Esophagus squamous epithelium (tissue), 5 donors: ENCODE results near the gene FGF11. TPM values are rescaled to one million over a fixed set of nuclear protein-coding genes. Genes with fewer than 3 reads are reported as not detected.

Experiments used
- DNase-seq: peaks from one replicate; lab custom pipeline; 2025; lab: John Stamatoyannopoulos, UW
- H3K27ac ChIP-seq, 4 donors: fragments of 200-600 bp; sonication (generic); one replicate each; pipeline ENCODE4 v1.5.1; 2016 to 2019; ENCODE audit warnings: mild to moderate bottlenecking in 1 of 4
- H3K27me3 ChIP-seq, 4 donors: fragments of 200-600 bp; sonication (generic); 1 replicate in 3 of 4; 2 replicates in 1 of 4; pipeline versions ENCODE4 v1.5.1 to v1.6.0; 2017 to 2021; ENCODE audit warnings: antibody characterized with exemption in 1 of 4
- H3K36me3 ChIP-seq, 3 donors: fragments of 200-600 bp; sonication (generic); one replicate each; pipeline ENCODE4 v1.5.1; 2016 to 2019
- H3K4me1 ChIP-seq, 3 donors: fragments of 200-600 bp; sonication (generic); one replicate each; pipeline ENCODE4 v1.5.1; 2017 to 2019
- H3K4me3 ChIP-seq, 4 donors: fragments of 200-600 bp; sonication (generic); 1 replicate in 3 of 4; 2 replicates in 1 of 4; pipeline ENCODE4 v1.5.1; 2016 to 2019; ENCODE audit warnings: mild to moderate bottlenecking in 2 of 4, moderate library complexity in 1 of 4
- H3K9me3 ChIP-seq, 3 donors: fragments of 200-600 bp; sonication (generic); one replicate each; pipeline ENCODE4 v1.5.1; 2016 to 2019
- CTCF ChIP-seq, 6 experiments: fragments of 450-650 bp in 4 of 6; fragments of 200-600 bp in 2 of 6; sonication (generic) in 2 of 6; IDR thresholded peaks; one replicate each; pipeline ENCODE4 v1.5.1; 2016 to 2019; ENCODE audit warnings: antibody characterized with exemption in 6 of 6, mild to moderate bottlenecking in 4 of 6, moderate library complexity in 4 of 6
- POLR2A ChIP-seq, 4 donors: fragments of 450-650 bp; IDR thresholded peaks; one replicate each; pipeline ENCODE4 v1.6.1; 2017; ENCODE audit warnings: antibody characterized with exemption in 4 of 4, mild to moderate bottlenecking in 4 of 4, moderate library complexity in 3 of 4
- WGBS, 2 donors: methylation state at CpG; one replicate each; pipeline ENCODE4 v1.1.5; 2018; 5-methylcytosine and 5-hydroxymethylcytosine counted together
- intact Hi-C: fragments of 100-400 bp; cut with DNase I; formaldehyde crosslinking; loops from one replicate; pipeline ENCODE4 v1.15.0; 2022
- total RNA-seq, 4 donors: library from RNA; depleted of rRNA; stranded (reverse); fragments of >200 nt; gene quantifications; one replicate each; pipeline ENCODE4 v1.1.0, GENCODE V29; 2016
- donor health status: DM: yes; HTN: yes; CAD: no.

FGF11 gene
- total RNA-seq: 10 to 100 TPM in 1 of 4 donors, 1 to 10 TPM in 3; 2.7 to 18.1 (median 6.1) TPM

- DNase-seq: no peak
- Histone ChIP-seq H3K4me3 (peak within 1 kb of the TSS; percentile 38 to 80 (median 60)), H3K9me3 (no peaks in the 10 kb centered on the region), H3K27ac (peak within 1 kb of the TSS; percentile 92 to 94 (median 94)), H3K4me1 (peaks cover 53 to 80% (median 65%) of the 10 kb centered on the region in 3 donors), H3K27me3 (peaks cover 0 to 59% (median 5%) of the 10 kb centered on the region in 4 donors), H3K36me3 (no peaks in the 10 kb centered on the region)
- WGBS, 2 donors: 2 to 3% methylated on average over 7 to 10 of the region's 50 CpGs
- TF ChIP-seq CTCF (IDR thresholded peaks at IDR 0.05) (no peak), POLR2A (IDR thresholded peaks at IDR 0.05) (no peak)
- intact Hi-C loops: loop anchor here (5.0 kb wide), 2 partner anchors 38 to 82 kb away; partner anchors contain the start of genes TMEM95 and ZBTB4
Measured at GRCh38 chr17:7439462-7440112, at the start of gene FGF11. TSS of gene FGF11 (plus strand) at chr17:7439512. CDS start at chr17:7439621, 109 bp downstream.

GRCh38 chr17:7389924-7390910 lies 49.1 kb upstream of the FGF11 start:
- intact Hi-C loops: no loop called here
- peaks cover 23 to 81% (median 25%) of the 10 kb centered on the region in 3 donors for H3K36me3 ChIP-seq
- no peak overlapping the region for H3K27ac ChIP-seq

GRCh38 chr17:7391307-7391706 lies 48.0 kb upstream of the FGF11 start:
- intact Hi-C loops: no loop called here
- DNase-seq: no peak
- H3K9me3 ChIP-seq: no peaks in the 10 kb centered on the region
- no peaks in the 10 kb centered on the region for H3K27me3 ChIP-seq
- peaks cover 23 to 70% (median 25%) of the 10 kb centered on the region in 3 donors for H3K36me3 ChIP-seq
- TF ChIP-seq POLR2A (IDR thresholded peaks at IDR 0.05) (no peak), CTCF (IDR thresholded peaks at IDR 0.05) (no peak)
- H3K4me3 ChIP-seq: no peak overlapping the region
- peaks cover 11 to 32% (median 17%) of the 10 kb centered on the region in 3 donors for H3K4me1 ChIP-seq
- WGBS, 2 donors: 41 to 53% methylated on average over 2 of the region's 2 CpGs
- peak overlapping the region in 1 of 4 donors; percentile 54 for H3K27ac ChIP-seq

More at GRCh38 chr17:7389924-7390910, 49.1 kb upstream of the FGF11 start:
- TF ChIP-seq CTCF (IDR thresholded peaks at IDR 0.05) (no peak), POLR2A (IDR thresholded peaks at IDR 0.05) (no peak)
- H3K4me1 ChIP-seq: peaks cover 10 to 29% (median 14%) of the 10 kb centered on the region in 3 donors
- H3K27me3 ChIP-seq: no peaks in the 10 kb centered on the region
- no peak overlapping the region for H3K4me3 ChIP-seq
- DNase-seq: no peak
- no peaks in the 10 kb centered on the region for H3K9me3 ChIP-seq
- 78 to 81% methylated on average over 12 to 17 of the region's 19 CpGs for WGBS, 2 donors

- H3K9me3 ChIP-seq: no peaks in the 10 kb centered on the region
- intact Hi-C loops: no loop called here
- H3K4me3 ChIP-seq: peak overlapping the region; percentile 75 to 93 (median 86)
- H3K27ac ChIP-seq: peak overlapping the region; percentile 87 to 97 (median 94)
- WGBS, 2 donors: 63 to 87% methylated on average over 19 to 20 of the region's 42 CpGs
- no peaks in the 10 kb centered on the region for H3K27me3 ChIP-seq
- H3K36me3 ChIP-seq: peaks cover 21 to 54% (median 22%) of the 10 kb centered on the region in 3 donors
- DNase-seq: no peak
- peaks cover 11 to 32% (median 17%) of the 10 kb centered on the region in 3 donors for H3K4me1 ChIP-seq
- TF ChIP-seq CTCF (IDR thresholded peaks at IDR 0.05) (no peak), POLR2A (IDR thresholded peaks at IDR 0.05) (no peak)
Measured at GRCh38 chr17:7392696-7393612, 46.4 kb upstream of the FGF11 start.
